Measurements from ENCODE around the gene CMTM4. TPM values are rescaled to one million over a fixed set of nuclear protein-coding genes. Genes with fewer than 3 reads are reported as not detected.

CMTM4 gene
- total RNA-seq, 1 experiment from 2014 or later, result 0.71 TPM

DNA sequence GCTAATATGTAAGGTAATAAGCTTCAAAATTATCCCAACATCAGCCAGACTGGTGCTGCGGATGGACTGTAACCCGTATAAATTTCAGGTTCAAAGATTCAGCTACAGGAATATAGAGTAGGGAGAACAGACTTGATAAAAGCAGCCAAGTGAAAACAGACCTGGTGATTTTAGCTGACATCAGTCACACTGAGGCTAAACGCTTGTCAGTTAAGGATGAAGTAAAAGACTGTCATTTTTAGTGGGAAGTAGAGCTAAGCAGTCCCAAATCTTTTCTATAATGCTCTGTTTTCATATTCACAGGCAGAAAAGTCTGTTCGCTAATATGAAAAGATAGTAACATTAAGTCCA is 35.4 kb downstream of the CMTM4 start:
- no peaks in the 10 kb centered on the region for H3K27me3 ChIP-seq (ENCODE audit: low read length)
- no peaks in the 10 kb centered on the region for H3K36me3 ChIP-seq (ENCODE audit: insufficient read depth, low read length)
- H3K4me3 ChIP-seq (ENCODE audit: low read length), result no peak overlapping the region
- H3K4me1 ChIP-seq (ENCODE audit: low read length), result no peaks in the 10 kb centered on the region
- H3K79me2 ChIP-seq (ENCODE audit: low read length), result no peaks in the 10 kb centered on the region
- no peak for DNase-seq
- no peaks in the 10 kb centered on the region for H4K20me1 ChIP-seq (ENCODE audit: insufficient read depth, low read depth, low read length)
- no peaks in the 10 kb centered on the region for H3K9me2 ChIP-seq (replicated peaks; ENCODE audit: insufficient read depth, low read length)
- no peak overlapping the region for H2AFZ ChIP-seq (ENCODE audit: low read length)
- H3K27ac ChIP-seq (ENCODE audit: low read length), result no peak overlapping the region
- H3K4me2 ChIP-seq (ENCODE audit: low read depth, low read length, poor library complexity, severe bottlenecking), result no peak overlapping the region
- H3K9me3 ChIP-seq (ENCODE audit: low read length), result no peaks in the 10 kb centered on the region
- no peak overlapping the region for H3K9ac ChIP-seq (ENCODE audit: low read length)

DNA sequence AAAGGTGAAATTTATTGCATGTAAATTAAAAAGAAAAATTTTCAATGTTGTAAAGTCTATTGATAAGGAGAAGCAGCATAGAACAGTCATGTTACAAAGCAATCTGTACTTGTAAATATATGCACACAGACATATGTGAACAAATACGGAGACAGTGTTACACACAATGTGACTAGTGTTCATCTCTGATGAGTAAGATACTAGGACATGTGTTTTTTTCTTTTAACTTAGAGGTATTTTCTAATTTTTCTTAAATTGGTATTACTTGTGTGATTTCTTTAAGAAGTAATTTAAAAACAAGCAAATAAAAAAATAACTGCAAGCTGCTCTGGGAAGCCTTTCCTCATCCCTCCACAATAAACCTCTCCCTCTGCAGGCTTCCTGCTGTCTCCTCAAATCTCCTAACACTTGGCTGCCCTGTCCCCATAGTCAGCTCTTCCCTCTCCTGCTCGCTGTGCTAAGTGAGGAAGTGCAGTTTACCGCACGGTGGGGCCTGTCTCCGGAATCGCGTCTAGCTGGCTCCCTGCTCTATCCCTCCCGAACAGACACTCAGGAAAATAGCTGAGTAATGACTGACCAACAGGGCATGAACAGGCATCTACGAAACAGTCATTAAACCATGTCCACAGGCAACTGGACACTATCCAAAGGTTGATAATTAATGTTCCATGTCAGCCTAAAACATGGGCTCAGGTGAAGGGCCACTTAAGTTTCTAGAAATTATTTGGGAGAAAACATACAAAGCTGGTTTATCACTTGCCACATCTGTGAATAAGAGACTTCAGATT is 35.9 kb downstream of the CMTM4 start:
- no peaks in the 10 kb centered on the region for H3K36me3 ChIP-seq (ENCODE audit: insufficient read depth, low read length)
- no peak overlapping the region for H2AFZ ChIP-seq (ENCODE audit: low read length)
- H3K4me1 ChIP-seq (ENCODE audit: low read length), result no peaks in the 10 kb centered on the region
- H3K79me2 ChIP-seq (ENCODE audit: low read length), result no peaks in the 10 kb centered on the region
- no peak overlapping the region for H3K4me3 ChIP-seq (ENCODE audit: low read length)
- H3K9me3 ChIP-seq (ENCODE audit: low read length), result no peaks in the 10 kb centered on the region
- no peak overlapping the region for H3K27ac ChIP-seq (ENCODE audit: low read length)
- DNase-seq, result no peak
- no peaks in the 10 kb centered on the region for H3K27me3 ChIP-seq (ENCODE audit: low read length)
- H4K20me1 ChIP-seq (ENCODE audit: insufficient read depth, low read depth, low read length), result no peaks in the 10 kb centered on the region
- H3K9me2 ChIP-seq (replicated peaks; ENCODE audit: insufficient read depth, low read length), result no peaks in the 10 kb centered on the region
- H3K9ac ChIP-seq (ENCODE audit: low read length), result no peak overlapping the region
- H3K4me2 ChIP-seq (ENCODE audit: low read depth, low read length, poor library complexity, severe bottlenecking), result no peak overlapping the region

- no peaks in the 10 kb centered on the region for H3K4me1 ChIP-seq (ENCODE audit: low read length)
These were observed 37.7 kb downstream of the CMTM4 start for GRCh38 chr16:66658860-66659190.

DNA sequence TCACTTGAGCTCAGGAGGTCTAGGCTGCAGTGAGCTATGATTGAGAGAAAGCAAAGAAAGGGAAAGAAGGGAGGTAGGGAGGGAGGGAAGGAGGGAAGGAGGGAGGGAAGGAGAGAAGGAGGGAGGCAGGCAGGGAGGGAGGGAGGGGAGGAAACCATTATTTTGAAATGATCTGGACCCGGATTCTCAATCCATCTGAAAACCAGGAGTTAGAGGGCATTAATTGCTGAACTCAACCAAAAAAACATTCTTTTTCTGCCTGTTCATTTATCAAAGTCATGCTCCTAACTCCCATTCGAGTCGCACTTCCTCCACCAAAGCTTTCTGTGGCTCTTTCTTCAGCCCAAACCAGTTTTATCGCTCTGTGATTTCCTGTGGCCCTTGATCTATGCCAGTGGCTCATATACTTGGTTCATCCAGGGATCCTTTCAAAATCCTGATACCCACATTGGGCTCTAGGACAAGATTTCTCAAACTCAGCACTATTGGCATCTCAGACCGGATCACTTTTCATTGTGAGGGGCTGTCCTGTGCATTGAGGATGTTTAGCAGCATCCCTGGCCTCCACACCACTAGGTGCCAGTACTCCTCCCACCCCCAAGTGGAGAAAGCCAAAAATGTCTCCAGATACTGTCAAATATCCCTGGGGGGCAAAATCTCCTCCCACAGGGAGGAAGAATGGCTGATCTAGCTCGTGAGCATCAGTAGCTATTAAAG is 38.2 kb downstream of the CMTM4 start:
- Histone ChIP-seq H3K4me3 (ENCODE audit: low read length) (no peak overlapping the region), H3K27me3 (ENCODE audit: low read length) (no peaks in the 10 kb centered on the region), H3K27ac (ENCODE audit: low read length) (no peak overlapping the region), H2AFZ (ENCODE audit: low read length) (no peak overlapping the region), H3K36me3 (ENCODE audit: insufficient read depth, low read length) (no peaks in the 10 kb centered on the region), H3K4me2 (ENCODE audit: low read depth, low read length, poor library complexity, severe bottlenecking) (no peak overlapping the region), H3K9ac (ENCODE audit: low read length) (no peak overlapping the region), H3K9me3 (ENCODE audit: low read length) (no peaks in the 10 kb centered on the region), H3K4me1 (ENCODE audit: low read length) (no peaks in the 10 kb centered on the region), H4K20me1 (ENCODE audit: insufficient read depth, low read depth, low read length) (no peaks in the 10 kb centered on the region), H3K9me2 (replicated peaks; ENCODE audit: insufficient read depth, low read length) (no peaks in the 10 kb centered on the region), H3K79me2 (ENCODE audit: low read length) (no peaks in the 10 kb centered on the region)
- no peak for DNase-seq

More at GRCh38 chr16:66658860-66659190, 37.7 kb downstream of the CMTM4 start:
- no peak for DNase-seq
- no peaks in the 10 kb centered on the region for H3K27me3 ChIP-seq (ENCODE audit: low read length)
- H3K9me2 ChIP-seq (replicated peaks; ENCODE audit: insufficient read depth, low read length), result no peaks in the 10 kb centered on the region
- no peaks in the 10 kb centered on the region for H3K9me3 ChIP-seq (ENCODE audit: low read length)
- H3K79me2 ChIP-seq (ENCODE audit: low read length), result no peaks in the 10 kb centered on the region
- no peak overlapping the region for H3K4me3 ChIP-seq (ENCODE audit: low read length)
- H2AFZ ChIP-seq (ENCODE audit: low read length), result no peak overlapping the region
- H3K4me2 ChIP-seq (ENCODE audit: low read depth, low read length, poor library complexity, severe bottlenecking), result no peak overlapping the region
- H3K36me3 ChIP-seq (ENCODE audit: insufficient read depth, low read length), result no peaks in the 10 kb centered on the region
- H3K27ac ChIP-seq (ENCODE audit: low read length), result no peak overlapping the region
- H3K9ac ChIP-seq (ENCODE audit: low read length), result no peak overlapping the region
- H4K20me1 ChIP-seq (ENCODE audit: insufficient read depth, low read depth, low read length), result no peaks in the 10 kb centered on the region

DNA sequence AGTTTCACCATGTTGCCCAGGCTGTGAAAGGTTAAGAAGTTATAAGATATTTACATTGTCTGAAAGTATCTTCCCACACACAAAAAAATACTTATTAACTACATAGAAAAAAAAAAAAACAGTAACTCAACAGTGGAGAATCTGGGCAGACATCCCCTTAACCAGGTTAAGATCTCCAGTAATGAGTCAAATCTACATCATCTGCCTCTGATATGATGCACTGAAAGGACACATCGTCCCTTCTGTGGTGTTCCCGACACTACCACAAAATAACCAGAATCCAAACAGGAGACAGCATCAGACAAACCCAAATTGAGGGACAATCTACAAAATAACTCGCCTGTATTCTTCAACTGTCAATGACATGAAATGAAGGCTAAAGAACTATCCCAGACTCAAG is 40.0 kb downstream of the CMTM4 start:
- Histone ChIP-seq H3K9ac (ENCODE audit: low read length) (no peak overlapping the region), H3K9me3 (ENCODE audit: low read length) (no peaks in the 10 kb centered on the region), H3K27me3 (ENCODE audit: low read length) (no peaks in the 10 kb centered on the region), H3K4me1 (ENCODE audit: low read length) (no peaks in the 10 kb centered on the region), H3K4me2 (ENCODE audit: low read depth, low read length, poor library complexity, severe bottlenecking) (no peak overlapping the region), H3K4me3 (ENCODE audit: low read length) (no peak overlapping the region), H3K36me3 (ENCODE audit: insufficient read depth, low read length) (no peaks in the 10 kb centered on the region), H3K9me2 (replicated peaks; ENCODE audit: insufficient read depth, low read length) (no peaks in the 10 kb centered on the region), H3K79me2 (ENCODE audit: low read length) (no peaks in the 10 kb centered on the region), H4K20me1 (ENCODE audit: insufficient read depth, low read depth, low read length) (no peaks in the 10 kb centered on the region), H3K27ac (ENCODE audit: low read length) (no peak overlapping the region), H2AFZ (ENCODE audit: low read length) (no peak overlapping the region)
- DNase-seq, result no peak

GRCh38 chr16:66653581-66654350 is 42.8 kb downstream of the CMTM4 start:
- no peak overlapping the region for H3K27ac ChIP-seq (ENCODE audit: low read length)
- no peaks in the 10 kb centered on the region for H3K27me3 ChIP-seq (ENCODE audit: low read length)
- H3K4me3 ChIP-seq (ENCODE audit: low read length), result no peak overlapping the region
- H4K20me1 ChIP-seq (ENCODE audit: insufficient read depth, low read depth, low read length), result no peaks in the 10 kb centered on the region
- H3K4me1 ChIP-seq (ENCODE audit: low read length), result peaks cover 5% of the 10 kb centered on the region
- H2AFZ ChIP-seq (ENCODE audit: low read length), result no peak overlapping the region
- H3K9me2 ChIP-seq (replicated peaks; ENCODE audit: insufficient read depth, low read length), result no peaks in the 10 kb centered on the region
- H3K4me2 ChIP-seq (ENCODE audit: low read depth, low read length, poor library complexity, severe bottlenecking), result no peak overlapping the region
- DNase-seq, result no peak
- H3K79me2 ChIP-seq (ENCODE audit: low read length), result no peaks in the 10 kb centered on the region
- H3K36me3 ChIP-seq (ENCODE audit: insufficient read depth, low read length), result no peaks in the 10 kb centered on the region
- H3K9me3 ChIP-seq (ENCODE audit: low read length), result no peaks in the 10 kb centered on the region
- H3K9ac ChIP-seq (ENCODE audit: low read length), result no peak overlapping the region

DNA sequence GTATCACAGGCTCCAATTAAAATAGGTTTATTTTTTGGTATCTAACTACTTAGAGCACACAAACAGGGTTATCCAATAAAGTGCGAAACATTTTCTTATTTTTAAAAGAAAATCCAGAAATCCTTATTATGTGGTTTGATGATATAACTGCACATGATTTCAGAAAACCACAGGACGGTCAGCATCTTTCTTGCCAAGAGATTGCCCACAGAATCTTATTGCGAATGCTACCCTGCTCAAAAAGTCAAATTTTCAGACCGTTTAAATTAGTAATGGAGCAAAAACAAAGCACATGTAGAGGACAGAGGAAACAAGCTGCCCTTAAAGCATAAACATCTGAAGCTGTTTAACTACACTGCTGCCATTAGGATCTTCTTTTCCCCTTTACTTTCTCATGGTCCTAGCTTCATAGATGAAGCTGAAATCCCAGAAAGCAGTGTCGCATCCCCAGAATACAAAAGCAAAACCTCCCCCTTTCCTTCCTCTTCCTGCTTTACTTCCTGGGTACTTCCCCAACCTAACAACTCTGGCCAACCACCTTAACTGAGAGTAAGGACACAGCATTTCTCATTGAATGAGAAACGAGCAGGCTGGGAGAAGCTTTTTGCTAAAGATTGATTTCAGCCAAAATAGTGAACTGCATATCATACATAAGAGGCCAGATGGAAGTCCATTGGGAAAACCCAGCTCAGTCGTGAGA is 43.7 kb downstream of the CMTM4 start:
- H3K9me2 ChIP-seq (replicated peaks; ENCODE audit: insufficient read depth, low read length), result no peaks in the 10 kb centered on the region
- H3K27ac ChIP-seq (ENCODE audit: low read length), result no peak overlapping the region
- DNase-seq, result no peak
- H3K9ac ChIP-seq (ENCODE audit: low read length), result no peak overlapping the region
- H4K20me1 ChIP-seq (ENCODE audit: insufficient read depth, low read depth, low read length), result no peaks in the 10 kb centered on the region
- no peaks in the 10 kb centered on the region for H3K36me3 ChIP-seq (ENCODE audit: insufficient read depth, low read length)
- H3K79me2 ChIP-seq (ENCODE audit: low read length), result no peaks in the 10 kb centered on the region
- H3K27me3 ChIP-seq (ENCODE audit: low read length), result no peaks in the 10 kb centered on the region
- H3K4me1 ChIP-seq (ENCODE audit: low read length), result peaks cover 5% of the 10 kb centered on the region
- no peak overlapping the region for H3K4me2 ChIP-seq (ENCODE audit: low read depth, low read length, poor library complexity, severe bottlenecking)
- no peaks in the 10 kb centered on the region for H3K9me3 ChIP-seq (ENCODE audit: low read length)
- no peak overlapping the region for H3K4me3 ChIP-seq (ENCODE audit: low read length)
- H2AFZ ChIP-seq (ENCODE audit: low read length), result no peak overlapping the region

GRCh38 chr16:66651965-66652364 is 44.6 kb downstream of the CMTM4 start:
- Histone ChIP-seq H3K36me3 (ENCODE audit: insufficient read depth, low read length) (no peaks in the 10 kb centered on the region), H2AFZ (ENCODE audit: low read length) (no peak overlapping the region), H3K79me2 (ENCODE audit: low read length) (no peaks in the 10 kb centered on the region), H3K9me2 (replicated peaks; ENCODE audit: insufficient read depth, low read length) (no peaks in the 10 kb centered on the region), H4K20me1 (ENCODE audit: insufficient read depth, low read depth, low read length) (no peaks in the 10 kb centered on the region), H3K27me3 (ENCODE audit: low read length) (no peaks in the 10 kb centered on the region), H3K27ac (ENCODE audit: low read length) (no peak overlapping the region), H3K4me2 (ENCODE audit: low read depth, low read length, poor library complexity, severe bottlenecking) (no peak overlapping the region), H3K9ac (ENCODE audit: low read length) (no peak overlapping the region), H3K4me1 (ENCODE audit: low read length) (peaks cover 5% of the 10 kb centered on the region), H3K4me3 (ENCODE audit: low read length) (no peak overlapping the region), H3K9me3 (ENCODE audit: low read length) (no peaks in the 10 kb centered on the region)
- DNase-seq, result no peak
